ENCODE measurements around the gene ASCL2.

The ASCL2 gene

DNA sequence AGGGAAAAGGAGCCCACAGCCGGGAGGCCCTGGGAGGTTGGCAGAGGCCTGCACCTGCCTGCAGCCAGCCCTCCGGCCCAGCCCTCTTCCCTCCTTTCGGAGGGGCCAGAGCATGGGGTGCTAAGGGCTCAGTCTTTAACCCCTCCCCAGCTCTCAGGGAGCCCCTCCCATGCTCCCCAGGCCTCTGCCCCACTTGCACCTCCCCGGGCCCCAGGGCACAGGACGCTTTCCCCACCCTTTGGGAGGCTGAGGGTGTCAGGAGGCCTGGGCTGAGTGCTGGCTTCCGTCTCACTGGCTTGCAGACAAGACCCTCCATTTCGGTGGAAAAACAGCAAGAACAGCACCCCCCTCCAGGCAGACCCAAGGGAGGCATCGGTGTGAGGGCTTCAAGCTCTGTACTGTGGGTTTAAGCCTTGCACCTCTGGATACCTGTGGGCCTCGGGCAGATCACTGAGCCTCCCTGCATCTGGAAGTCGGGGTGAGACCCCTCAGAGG is 7.3 kb downstream of the ASCL2 start:
- DNase-seq (ENCODE audit: low read depth in 2 of 3, low spot score in 1 of 3), result no peak

DNA sequence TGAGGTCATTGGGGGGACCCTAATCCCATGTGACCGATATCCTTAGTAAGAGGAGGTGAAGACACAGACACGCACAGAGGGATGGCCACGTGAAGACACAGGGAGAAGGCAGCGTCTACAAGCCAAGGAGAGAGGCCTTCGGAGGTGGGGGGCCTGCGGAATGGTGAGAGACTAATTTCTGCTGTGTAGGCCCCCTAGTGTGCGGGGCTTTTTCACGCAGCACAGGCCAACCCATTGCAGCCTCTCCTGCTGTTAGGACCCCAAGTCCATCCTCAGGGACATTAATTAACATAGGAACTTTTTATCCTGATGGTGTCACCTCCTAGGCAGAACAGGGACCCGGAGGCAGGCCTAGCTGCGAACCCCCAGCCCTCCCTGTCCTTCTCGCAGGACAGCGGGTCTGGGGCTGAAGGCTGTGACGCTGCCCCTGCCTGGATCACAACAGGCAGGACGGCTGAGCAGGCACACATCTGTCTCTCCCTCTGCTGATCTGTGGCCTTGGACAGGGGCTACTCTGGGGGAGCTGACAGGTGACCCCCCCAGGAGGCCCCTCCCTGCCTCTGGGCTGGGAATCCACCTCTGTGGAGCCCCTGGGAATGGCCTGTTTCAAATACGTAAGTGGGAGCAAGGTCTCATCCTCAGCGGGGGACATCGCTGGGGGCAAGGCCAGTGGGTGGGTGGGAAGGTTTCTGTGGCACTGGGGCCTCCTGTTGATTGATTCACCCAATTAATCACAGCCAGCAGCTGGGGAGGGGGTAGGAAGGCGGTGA is 7.9 kb downstream of the ASCL2 start:
- no peak for DNase-seq (ENCODE audit: low read depth in 2 of 3, low spot score in 1 of 3)

DNA sequence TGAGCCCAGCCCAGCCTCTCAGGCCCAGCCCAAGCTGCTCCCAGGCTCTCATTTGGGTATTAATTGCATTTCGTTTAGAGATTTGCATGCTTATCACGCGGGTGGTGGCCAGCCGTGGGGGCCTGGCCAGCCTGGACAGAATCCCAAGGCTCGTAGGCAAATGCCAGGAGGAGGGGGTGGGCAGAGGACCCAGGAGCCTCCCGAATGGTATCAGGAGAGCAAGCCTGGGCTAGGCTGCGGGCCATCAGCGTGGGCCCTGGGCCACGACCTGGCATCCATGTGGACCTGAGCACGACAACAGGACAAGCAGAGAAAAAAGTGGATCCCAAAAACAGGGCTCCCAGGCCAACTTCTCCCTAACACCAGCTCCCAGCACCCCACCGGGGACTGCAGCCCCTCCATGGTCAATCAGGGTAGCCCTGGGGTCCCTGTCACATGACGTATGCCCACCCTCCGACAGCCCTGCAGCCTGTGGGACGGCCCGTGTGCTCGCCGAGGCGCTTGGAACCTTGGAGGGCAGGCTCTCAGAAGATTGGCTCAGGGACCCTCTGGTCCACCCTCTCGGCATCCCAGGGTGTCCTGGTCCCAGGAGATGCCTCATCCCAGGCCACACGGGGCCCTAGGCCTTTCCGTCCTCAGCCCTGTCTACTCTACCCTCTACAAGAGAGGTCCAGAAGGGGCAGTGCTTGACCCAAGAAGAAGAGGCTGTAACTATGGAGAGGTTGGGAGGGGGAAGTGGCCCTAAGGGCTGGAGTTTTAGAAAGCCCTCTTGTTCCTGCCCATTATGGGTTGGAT is 8.8 kb downstream of the ASCL2 start:
- no peak for DNase-seq (ENCODE audit: low read depth in 2 of 3, low spot score in 1 of 3)

DNA sequence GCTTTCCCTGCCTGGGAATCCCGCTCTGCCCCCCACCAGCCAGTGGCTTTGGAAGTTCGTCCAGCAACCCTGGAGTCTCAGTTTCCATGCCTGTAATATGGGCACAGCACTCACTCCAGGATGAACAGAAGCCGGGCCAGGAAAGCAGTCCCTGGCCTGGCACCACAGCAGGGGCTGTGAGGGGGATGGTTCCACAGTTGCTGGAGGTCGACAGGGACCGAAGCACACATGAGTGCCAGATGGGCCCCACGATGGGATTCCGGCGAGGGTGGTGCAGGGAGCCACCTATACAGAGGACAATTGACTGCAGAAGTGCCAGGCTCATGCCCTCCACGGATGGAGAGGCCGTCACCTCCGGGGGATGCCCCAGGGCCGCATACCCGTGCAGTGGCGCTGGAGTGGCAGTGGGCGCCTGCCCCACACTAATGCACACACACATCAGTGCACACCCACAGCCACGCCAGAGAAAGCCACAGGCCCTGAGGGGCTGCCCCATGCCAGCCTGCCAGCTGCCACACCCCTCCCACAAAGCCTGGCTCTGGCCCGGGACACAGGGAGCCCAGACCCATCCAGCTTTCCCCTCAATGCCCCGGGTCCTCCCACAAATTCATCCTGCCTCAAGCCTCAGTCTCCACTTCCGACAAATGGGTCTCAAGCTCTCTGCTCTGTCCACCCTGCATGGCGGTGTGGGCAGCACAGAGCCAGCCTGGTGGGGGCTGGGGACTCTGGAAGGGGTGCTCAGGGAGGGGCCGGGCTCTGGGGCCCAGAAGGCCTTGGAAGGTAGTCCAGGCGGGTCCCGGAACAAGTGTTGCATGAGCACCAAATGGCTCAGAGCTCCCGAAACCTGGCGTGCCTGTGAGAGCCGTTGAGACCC is 9.7 kb downstream of the ASCL2 start:
- DNase-seq (ENCODE audit: low read depth in 2 of 3, low spot score in 1 of 3), result no peak

DNA sequence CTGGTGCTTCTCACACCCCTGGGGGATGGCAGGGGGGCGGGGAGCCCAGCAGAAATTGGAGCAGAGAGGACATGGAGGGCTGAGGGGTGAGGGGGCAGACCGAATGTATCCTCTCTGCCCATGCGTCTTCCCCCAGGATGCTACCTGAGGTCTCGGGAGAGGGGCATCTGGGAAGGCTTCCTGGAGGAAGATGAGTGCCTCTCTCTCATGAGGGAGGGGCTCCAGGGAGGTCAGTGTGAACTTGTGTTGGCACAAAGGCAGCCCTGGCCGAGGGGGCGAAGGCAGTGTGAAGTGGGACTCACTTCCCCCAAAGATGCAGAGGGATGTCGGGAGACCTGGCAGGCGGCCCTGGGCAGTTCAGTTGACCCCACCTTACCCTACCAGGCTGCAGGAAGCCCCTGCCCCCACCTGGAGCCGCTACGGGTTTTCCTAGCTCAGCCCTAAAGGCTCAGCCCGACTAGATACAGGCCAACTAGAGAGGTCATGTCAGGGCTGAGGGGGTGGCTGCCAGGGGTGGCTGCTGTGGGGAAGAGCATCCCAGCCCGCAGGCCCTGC is 10.4 kb downstream of the ASCL2 start:
- DNase-seq (ENCODE audit: low read depth in 2 of 3, low spot score in 1 of 3), result no peak

DNA sequence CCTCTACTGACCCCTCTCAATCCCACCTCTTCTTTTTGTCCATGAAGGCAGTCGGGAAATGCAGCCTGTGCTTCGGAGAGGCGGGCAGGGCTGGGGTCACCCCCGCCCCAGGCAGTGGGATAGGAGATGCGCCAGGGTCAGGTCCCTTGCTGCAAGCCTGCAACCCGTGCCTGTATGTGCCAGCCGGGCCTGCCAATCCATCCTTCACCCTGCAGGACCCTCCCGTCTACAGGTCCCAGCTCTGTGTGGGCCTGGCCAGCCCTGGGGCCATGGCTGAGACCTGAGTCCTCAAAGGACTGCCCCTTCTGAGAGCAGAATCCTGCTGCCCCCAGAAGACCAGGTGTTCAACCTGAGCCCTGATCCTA is 10.9 kb downstream of the ASCL2 start:
- no peak for DNase-seq (ENCODE audit: low read depth in 2 of 3, low spot score in 1 of 3)

DNA sequence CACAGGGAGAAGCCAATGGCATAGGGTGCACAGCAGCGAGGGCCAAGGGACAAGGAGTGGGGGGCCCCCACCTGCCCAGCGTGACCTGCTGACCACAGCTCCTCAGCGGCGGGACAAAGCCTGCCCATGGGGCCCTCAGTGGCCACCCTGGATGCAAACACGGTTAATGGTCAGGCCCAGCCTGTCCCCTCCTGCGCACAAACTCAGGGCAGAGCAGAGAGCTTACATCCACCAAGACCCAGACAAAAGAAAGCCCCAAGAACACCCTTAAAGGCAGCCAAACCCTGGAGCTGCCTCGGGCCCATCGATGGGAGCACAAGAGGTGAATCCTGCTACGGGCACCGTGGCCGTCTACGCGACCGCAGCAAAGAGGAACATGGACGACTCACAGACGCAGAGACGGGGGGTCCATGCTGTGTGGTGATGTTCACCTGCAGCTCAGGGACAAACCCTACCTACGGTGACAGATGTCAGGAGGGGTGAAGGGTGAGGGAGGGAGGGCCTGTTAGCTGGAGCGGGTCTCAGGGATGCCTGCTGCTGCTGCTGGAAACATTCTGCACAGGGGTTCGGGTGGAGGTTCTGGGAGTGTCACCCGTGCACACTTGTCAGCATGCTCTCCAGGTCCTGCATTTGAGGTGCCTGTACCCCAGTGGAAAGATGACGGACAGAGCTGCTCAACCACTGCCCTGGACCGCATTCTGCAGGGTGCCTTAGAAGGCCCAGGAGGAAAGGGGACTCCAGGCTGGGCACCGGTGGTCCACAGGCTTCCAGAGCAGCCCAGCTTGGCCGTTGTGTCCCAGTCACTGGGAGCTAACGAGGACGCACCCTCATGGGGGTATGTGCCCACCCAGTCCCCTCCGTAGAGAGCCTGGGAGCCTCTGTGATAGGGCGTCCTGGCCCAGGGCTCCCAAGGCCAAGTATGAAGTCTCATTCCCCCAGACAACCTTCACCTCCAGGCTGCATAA is 11.6 kb downstream of the ASCL2 start:
- no peak for DNase-seq (ENCODE audit: low read depth in 2 of 3, low spot score in 1 of 3)

DNA sequence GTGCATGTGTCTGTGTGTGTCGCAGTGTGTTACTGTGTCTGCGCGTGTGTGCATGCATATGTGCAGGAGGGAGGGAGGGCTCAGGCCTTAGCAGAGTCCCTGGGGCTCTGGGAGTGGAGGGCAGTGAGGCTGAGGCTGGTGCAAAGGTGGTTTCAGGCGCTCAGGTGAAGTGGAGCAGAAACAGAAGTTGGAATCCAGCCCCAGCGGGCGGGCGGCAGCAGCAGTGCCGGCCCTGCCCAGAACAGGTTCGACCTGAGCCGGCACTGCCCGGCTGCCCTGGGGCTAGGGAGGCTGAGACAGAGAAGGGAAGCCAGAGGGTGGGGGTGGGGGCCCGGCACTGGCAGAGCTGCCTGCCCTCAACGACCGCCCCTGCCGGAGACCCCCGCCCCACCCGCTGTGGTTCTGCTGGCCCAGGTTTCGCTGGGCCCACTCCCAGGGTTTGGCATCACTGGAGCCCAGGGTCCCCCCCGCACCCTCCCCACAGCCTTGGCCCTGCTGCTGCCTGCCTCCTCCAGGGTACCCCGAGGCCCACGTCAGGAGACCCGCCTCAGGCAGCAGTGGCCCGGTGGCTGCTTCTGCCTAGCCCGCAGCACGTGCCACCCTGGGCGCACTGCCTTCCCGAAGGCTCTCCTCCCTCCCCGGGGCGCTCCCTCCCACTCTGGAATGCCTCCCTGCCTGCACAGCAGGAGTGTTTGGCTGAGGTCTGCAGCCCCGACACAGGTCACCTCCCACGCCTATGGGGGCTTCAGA is 13.3 kb downstream of the ASCL2 start:
- DNase-seq (ENCODE audit: low read depth in 2 of 3, low spot score in 1 of 3), result no peak

DNA sequence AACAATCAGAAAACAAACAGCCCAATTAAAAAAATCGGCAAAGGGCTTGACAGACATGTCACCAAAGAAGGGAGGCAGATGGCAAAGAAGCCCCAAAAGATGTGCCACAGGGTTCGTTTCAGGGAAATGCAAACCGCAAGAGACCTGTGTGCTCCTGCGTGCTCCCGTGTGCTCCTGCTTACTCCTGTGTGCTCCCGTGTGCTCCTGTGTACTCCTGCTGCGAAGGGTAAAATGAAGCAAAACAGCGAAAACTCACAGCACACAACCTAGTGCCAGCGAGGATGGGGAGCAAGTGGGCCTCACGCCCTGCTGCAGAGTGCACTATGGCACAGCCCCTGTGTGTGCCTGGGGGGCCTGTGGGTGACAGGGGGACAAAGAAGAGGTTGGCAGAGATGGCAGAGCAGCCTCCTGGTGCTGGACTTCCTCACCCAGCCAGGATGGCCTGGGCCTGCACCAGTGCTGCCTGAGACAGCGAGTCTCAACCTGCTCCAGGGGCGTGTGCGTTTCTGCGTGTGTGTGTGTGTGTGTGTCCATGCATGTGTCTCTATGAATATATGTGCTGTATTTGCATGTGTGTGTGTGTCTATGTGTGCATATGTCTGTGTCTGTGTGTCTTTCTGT is 14.0 kb downstream of the ASCL2 start:
- DNase-seq (ENCODE audit: low read depth in 2 of 3, low spot score in 1 of 3), result no peak

DNA sequence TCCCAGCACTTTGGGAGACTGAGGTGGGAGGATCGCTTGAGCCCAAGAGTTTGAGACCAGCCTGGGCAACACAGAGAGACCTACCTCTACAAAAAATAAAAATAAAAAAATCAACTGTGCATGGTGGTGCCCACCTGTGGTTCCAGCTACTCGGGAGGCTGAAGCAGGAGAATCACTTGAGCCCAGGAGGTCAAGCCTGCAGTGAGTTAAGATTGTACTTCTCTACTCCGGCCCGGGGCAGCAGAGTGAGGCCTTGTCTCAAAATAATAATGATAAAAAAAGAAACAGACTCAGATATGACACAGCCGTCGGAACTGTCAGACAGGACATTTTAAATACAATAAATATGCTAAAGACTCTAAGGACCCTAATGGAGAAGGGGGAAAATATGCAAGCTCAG is 18.4 kb downstream of the ASCL2 start:
- no peak for DNase-seq (ENCODE audit: low read depth in 2 of 3, low spot score in 1 of 3)

DNA sequence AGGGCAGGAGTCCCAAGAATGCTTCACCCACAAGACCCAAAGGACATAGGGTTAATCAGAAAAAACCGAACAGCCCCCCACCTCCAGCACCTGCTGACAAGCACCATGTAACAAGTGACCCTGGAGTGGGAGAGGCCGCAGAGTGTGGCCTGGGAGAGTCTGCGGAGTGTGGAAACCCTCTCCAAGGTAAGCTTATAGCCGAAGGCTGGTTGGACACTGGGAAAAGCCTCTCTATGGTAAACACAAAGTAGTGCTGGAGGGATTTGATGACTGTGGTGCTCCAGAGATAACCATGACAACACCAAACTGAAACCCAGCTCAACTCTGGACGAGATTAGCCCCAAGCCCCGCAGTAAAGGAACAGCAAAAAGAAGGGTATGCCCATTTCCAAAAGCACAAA is 19.2 kb downstream of the ASCL2 start:
- no peak for DNase-seq (ENCODE audit: low read depth in 2 of 3, low spot score in 1 of 3)

DNA sequence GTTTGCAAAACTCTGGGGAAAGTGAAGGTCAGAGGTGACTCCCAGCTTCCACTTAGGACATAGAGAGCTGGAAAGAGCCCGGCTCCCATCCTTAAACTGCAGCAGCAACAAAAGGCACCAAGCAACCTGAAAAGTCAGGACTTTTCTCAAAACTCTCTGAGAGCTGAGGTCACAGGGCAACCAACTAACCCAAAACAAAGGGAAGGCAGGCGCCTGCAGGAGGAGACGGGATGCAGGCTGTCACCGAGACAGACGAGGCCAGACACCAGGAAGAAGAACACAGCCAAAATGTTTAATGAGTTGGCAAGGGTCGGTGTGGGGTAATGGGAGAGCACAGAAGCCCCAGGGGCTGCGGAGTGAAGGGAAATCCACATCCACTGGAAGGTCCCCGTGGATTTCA is 19.9 kb downstream of the ASCL2 start:
- no peak for DNase-seq (ENCODE audit: low read depth in 2 of 3, low spot score in 1 of 3)

DNA sequence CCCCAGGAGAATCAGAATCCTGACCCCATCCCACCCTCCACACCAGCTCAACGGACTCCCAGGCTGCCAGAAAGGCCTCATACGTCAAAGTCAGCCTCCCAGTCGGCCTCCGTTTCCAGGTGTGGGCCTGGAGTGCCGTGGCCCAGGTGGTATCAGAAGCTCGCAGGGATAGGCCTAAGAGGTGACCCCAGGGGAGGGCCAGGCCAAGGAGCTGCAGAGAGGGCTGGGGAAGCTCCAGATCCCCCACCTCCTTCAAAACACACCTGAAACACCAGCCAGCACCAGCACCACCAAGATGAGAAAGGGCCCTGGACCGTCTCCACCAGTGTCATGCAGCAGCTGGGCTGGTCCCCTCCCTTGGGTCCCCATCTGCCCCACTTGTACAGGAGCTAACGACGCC is 20.3 kb downstream of the ASCL2 start:
- DNase-seq (ENCODE audit: low read depth in 2 of 3, low spot score in 1 of 3), result no peak

DNA sequence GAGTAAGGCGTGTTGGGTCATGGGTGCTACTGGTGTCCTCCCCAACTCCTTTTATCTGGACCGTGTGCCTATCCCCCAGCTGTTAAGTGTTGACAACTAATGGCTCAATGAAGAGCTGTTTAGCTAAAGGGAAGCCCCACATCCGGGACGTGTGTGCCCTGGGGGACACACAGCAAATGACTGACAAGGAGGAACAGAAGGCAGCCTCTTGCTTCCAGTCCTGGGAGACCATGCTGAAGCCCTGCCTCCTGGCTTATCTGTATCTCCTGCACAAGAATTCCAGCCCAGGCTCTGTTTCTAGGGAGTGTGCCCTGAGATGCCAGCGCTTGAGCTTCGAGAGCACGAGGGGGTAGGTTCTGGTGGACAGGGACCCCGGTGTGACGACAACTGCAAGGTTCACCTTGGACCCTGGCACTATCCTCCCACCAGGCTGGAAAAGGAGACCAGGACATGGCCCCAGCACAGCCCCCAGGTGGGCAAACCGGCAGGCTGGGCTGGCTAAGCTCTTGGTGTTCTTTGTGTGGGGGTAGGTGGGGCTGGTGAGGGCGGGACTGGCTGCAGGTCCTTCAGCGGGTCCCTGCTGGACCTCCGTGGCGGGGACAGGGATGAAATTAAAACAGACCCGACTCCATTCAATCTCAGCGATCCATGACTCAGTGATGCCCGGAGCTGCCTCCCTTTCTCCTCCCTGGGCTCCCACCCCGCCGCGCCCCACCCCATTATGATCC is 21.0 kb downstream of the ASCL2 start:
- no peak for DNase-seq (ENCODE audit: low read depth in 2 of 3, low spot score in 1 of 3)

DNA sequence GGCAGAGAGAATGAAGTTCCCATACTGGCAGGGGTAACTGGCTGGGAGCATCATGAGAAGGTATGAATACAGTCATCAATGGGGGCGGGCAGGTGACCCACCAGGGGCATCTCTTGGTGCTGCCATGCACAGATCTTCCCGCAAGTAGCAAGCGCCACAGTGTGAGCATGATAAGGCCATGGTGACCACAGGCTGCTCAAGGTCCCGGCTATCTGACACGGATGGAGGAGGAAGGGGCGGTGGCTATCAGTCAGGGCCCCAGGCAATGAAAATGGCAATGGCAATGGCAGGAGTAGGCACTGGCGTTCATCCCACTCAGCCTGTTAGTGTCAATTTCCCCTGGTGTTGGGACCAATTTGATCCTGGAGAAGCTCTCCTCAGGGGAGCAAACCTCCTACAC is 21.6 kb downstream of the ASCL2 start:
- no peak for DNase-seq (ENCODE audit: low read depth in 2 of 3, low spot score in 1 of 3)

DNA sequence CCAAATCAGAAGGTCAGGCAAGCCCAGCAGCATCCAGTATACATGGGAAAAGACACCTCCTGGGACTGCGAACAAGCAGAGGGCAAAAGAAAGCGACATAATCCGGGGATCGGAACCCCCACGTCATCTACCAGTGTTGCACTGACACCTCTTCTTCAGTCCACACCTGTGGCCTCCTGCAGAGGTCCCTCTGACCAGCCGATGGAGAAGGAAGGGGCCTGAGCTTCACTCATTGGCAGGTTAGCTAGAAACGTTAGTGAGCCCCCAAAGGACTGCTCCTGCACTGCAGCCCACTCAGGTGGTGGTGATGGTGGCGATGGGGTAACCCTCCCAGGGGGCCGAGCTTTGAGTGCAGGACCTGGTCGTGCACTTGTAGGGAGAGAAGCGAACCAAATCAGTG is 22.1 kb downstream of the ASCL2 start:
- no peak for DNase-seq (ENCODE audit: low read depth in 2 of 3, low spot score in 1 of 3)

DNA sequence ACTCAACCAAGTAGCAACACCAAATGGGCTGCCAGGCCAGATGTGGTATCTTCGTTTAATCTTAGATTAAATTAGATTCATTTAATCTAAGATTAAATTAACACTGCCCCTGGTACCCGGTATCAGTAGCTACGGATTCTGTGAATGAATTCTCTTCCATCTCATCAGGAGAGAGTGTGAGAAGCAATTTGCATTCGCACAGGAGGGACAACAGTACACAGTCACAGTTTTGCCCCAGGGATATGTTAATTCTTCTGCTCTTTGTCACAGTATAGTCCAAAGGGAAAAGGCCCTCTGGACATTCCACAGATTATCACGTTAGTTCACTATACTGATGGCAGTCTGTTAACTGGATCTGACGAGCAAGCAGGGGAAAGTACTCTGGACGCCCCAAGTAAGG is 22.9 kb downstream of the ASCL2 start:
- DNase-seq (ENCODE audit: low read depth in 2 of 3, low spot score in 1 of 3), result no peak

DNA sequence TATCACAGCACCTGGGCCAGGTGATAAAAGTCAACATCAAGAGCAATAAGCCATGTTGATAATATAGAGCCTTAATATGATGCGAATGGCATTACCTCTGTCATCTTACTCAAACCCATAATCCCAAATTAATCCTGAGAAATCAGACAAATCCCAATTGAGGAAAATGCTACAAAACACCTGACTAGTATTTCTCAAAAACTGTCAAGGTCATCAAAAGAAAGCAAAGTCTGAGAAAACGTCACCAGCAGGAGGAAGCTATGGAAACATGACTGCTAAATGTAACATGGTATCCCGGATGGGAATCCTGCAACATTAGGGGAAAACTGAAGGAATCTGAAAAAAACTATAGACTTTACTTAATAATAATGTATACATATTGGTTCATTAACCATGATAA is 29.6 kb downstream of the ASCL2 start:
- no peak for DNase-seq (ENCODE audit: low read depth in 2 of 3, low spot score in 1 of 3)

Data from stimulated activated CD4-positive, alpha-beta T cell treated with anti-CD3 and anti-CD28 coated beads, Interleukin-12 subunit alpha, Interleukin-12 subunit beta, amount 100 ng/mL, for 48 hours (primary cell).